Femur (tissue), 1 donor: ENCODE measurements around the gene SCP2D1.

Experiments used
- DNase-seq: peaks from one replicate; pipeline ENCODE4 v3.0.0-alpha.2; 2017

SCP2D1 gene

DNA sequence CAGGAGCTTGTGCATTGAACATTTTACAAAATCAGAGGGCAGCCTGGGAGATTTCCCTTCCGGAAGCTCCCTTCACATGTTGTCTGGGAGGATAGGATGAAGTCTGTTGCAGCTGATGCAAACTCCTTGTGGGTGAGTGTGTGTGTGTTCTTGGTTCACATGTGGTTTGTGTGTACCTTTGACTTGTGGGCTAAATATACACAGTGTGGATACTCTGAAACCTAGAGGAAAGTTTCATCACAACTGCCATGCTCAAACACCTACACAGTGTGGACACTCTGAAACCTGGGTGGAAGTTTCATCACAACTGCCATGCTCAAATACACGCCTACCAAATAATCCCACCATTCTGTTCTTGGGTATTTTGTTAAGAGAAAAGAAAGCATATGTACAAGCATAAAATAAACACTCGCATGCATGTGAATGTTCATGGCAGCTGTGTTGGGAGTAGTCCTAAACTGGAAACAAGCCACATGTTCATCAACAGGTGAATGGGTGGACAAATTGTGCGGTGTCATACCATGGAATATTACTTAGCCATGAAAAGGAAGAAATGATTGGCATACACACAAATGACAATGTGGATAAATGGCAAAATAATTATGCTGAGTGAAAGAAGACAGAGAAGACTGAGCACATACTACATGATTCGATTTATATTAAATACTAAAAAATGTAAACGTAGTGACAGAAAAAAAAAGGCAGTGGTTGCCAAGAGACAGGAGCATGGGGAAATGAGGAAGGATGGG lies 1.8 kb downstream of the SCP2D1 start:
- DNase-seq: no peak

DNA sequence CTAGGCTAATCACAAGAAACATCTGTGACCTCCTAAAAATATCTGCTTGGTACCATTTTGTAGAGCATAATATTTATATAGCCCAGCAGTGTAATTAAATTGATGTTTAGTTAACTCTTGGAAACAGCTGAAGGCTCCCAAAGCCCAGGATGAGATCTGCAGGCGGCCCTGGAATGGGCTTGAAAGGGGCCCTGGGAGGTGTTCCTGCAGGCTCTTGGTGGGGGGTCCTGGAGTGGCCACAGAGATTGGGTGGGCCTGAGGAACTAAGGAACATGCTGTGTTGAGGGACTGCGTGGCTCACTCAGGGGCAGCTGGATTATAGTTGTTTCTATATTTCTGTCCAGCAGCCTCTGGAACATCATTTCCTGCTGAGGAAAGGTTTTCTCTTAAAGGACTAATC lies 9.2 kb downstream of the SCP2D1 start:
- DNase-seq: no peak

DNA sequence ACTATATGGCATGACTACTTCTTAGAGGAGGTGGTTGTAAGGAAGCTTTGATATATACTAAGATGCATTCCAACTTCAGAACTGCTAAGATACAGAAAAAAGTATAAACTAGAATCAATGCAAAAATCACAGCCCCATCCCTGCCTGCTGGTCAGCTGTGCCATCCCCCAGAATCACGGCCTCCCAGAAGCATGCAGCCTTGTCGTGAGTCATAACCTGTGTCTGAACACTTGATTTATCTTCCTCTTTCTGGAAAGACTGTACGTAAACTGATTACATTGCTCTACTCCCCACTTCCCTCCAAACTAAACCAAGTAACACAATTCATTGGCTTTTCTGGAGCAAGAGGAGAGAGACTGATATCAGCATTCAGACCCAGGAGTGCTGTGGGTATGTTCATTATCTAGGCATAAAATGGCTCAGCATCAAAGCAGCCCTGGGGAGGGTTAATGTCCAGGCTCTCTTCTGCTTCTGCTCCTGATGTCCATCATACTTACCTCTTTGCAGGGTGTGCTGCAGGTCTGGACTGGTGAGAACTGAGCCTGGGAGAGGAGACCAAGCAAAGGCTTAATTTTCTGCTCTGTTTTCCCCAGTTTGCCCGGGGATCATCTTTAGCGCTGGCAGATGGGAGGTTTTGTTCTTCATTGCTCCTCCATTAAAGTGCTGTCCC lies 18.4 kb downstream of the SCP2D1 start:
- no peak for DNase-seq

DNA sequence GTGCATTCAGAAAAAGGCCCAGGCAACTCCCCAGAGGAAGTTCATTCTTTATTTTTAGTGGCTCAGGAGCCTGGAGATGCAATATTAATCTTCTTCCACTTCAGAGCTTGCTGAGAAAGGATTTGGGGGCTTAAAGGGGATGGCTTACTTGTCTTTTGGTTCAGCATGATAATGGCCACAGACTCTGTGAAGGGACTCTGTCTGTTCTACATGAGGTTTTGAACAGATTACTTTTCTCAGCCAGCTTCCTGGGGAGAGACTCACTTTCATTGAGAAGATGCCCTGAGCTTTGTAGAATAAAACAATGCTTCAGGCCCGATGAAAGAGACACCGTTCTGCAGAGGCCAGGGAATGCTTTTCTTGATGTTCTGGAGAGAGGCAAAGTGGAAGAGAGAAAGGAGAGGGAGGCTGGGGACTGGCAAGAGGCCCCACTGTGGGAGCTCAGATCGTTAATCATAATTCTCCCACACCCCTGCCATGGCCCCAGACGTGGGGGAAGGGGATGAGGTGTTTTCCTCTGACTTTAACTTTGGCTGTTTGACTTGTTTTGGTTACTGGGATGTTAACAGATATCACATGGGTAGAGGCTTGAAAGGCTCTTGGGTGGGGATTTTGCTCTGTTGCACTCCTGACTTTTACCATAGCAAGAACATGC lies 19.1 kb downstream of the SCP2D1 start:
- no peak for DNase-seq

DNA sequence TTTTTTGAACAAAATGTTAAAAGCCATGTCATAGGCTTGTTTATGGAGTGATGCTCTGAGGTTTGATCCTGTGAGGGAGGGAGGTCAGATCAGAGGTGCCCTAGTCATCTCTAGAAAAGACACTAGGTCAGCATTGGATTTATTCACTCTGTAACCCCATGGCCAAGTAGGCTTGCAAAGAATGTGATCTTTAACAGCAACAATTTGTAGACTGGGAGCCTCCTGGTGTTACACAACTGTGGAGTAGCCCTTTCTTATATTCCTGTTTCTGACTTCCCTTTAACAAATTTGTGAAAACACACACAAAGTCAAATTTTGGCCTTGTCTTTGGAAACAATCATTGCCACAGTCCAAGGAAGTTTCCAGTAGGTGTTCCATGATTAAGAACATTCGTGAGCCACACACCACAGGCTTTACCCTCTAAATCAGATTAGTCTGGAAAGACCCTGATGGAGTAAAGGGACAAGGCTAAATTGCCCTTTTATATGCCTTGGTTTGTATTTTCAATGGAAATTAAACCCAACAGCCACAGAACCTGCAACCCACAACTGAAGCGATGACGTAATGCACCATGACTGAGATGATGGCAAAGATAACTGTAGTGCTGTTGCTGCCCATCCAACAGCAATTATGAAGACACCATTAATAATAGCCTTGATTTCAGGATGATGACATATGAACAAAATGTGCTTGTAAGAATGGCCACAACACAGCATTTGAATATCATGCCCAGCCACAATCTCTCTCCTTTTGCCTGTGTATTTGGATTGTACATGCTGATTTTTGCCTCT lies 22.1 kb downstream of the SCP2D1 start:
- DNase-seq: no peak

DNA sequence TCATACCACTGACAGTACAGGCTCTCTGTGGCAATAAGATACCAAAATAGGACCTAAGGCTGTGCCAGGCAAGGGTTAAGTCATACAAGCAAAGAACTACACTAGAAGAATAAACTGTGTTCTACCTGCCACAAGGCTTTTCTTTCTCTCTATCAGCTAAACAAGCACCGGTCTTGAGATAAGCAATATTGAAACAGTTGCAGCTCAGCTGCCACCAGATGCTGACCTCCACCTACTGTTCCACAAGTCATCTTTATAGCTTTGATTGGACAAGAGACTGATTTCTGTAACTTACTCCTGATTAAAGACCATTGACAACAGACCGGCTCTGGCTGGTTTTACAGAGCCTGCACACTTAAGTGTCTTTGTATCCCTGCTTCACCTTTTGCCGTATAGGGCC lies 24.1 kb downstream of the SCP2D1 start:
- DNase-seq: no peak

DNA sequence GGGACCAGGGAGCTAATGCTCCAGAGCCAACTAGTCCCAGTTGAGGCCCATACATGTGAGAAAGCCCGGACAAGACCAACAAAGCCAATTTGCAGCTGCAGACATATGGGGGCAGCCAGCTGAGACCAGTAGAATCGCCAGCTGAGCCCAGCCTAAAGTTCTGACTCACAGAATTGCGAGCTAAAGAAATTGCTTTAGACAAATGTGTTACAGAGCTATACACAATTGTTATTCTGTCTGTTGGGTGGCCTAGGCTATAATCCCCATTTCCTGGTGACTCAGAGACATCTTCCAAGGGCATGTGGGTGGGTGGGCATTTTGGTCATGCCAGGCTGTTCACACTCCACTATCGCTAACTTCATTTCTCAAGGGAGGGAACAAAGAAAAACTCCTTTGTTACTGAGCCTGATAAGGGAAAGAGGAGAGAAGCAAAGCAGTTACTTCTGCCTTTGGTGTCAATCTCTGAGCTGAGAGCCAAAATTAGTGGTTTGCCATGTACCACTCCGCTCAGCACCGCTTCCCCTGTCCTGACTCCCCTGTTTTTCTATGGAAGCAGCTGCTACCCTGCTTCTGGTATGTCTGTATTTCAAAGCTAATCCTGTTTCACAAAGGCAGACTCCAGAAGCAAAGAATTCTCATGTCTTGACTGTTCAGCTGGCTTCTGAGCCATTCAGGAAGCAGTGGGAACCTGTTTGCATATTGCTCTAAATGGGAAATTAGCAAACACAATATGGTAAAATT lies 26.1 kb downstream of the SCP2D1 start:
- no peak for DNase-seq

DNA sequence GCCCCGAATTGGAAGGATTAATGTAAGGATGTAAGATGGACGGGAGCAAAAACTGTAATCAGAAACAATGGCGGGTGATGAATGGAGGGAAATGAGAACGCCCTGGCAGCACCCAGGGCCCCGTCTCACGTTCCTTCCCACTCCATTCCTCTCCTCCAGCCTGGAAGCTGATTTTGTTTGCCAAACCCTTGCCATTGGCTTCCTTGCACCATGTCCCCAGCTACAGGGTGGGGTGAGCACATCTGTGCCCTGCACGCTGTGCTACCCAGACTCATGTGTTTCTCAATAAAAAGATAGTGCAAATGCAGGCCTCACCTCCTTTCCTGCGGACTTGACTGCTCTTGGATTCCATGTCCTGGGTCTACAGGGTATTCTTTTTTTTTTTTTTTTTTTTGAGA lies 26.7 kb downstream of the SCP2D1 start:
- DNase-seq: no peak

DNA sequence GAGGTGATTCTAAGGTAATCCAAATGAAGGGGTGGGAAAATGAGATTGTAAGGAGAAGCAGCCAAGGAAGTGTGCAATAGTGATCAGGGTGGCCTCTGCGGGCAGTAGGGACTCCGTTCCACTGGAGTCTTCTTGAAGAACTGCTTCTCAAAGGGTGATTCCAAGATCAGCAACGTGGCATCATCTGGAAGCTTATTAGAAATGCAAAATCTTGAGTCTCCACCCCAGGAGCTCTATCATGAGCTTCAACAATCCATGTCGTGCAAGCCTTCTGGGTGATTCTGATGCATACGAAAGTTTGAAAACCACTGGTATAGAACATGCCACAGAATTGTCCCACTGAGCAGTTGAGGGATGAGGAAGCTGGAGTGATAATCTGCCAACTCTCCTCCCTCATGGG lies 31.4 kb downstream of the SCP2D1 start:
- no peak for DNase-seq

DNA sequence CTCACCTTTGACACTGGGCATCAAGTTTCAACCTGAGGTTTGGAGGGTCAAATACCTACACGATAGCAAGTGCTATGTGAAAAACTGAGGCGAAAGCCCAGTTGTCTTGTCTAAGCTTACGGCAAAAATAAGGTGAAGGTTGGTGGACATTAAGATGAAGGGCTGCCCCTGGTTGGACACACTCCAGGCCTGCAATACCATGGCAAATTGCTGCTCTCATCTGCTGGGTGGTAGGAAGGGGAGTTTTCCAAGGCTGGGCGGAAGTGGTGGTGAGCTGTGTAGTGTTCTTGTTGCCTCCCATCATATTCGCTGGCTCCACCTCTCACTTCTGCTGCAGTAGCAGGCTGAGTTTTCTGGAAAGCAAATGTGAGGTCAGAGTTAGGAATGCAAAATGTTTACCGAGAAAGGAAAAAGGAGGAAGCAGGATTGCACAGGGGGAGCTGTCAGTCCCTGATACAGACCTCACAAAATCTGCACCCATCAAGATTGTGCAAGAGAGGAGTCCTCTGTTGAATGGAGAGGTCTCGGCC lies 33.7 kb downstream of the SCP2D1 start:
- DNase-seq: no peak

DNA sequence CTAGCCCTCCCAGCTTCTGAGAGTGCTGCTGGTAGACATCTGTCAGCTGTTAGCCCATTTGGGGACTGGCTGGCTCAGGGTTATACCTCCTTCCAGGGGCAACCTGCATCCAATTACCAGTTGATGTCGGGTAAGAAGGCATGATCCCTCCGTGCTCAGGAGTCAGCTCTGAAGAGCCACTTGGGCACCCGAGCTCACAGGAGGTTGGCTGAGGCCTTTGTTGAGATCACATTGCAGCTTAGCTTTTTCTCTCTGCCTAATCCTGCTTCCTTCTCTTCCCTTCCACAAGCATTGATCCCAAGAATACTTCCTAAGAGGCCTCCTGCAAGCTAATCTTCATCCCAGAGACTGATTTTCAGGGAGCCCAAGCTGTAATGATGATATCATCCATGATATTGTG lies 35.5 kb downstream of the SCP2D1 start:
- no peak for DNase-seq

DNA sequence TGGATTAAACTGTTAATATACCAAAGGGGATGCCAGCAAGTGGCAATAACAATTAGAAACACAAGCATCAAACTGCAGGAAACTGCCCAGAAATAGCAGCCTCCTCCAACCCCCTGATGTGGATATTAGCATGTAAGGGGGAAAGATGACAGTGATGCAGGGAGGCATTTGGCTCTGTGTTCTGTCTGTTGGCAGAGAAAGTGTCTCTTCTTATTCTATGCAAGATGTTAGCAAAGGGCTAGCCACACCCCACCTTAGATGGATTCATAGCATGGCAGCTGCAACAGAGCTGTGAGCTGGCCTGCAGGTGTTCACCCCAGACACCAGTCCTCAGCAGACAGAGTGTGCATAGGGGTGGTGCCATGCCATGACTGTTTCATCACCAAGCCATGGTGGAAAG lies 38.0 kb downstream of the SCP2D1 start:
- no peak for DNase-seq

DNA sequence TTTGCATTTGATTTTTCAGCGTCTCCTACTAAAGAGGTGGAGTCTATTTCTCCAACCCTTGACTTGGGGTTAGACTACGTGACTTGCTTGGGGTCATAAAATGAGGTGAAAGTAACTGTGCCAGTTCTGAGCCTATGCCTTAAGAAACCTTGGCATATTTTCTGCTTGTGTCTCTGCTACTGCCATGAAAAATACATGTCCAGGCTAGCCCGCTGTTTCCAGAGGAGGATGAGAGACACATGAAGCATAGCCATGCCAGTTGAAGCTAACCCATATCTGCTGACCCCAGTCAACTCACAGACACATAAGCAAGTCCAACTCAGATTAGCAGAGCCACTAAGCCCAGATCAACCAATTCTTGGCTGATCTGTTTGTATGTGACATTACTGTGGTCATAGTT lies 38.7 kb downstream of the SCP2D1 start:
- DNase-seq: no peak

DNA sequence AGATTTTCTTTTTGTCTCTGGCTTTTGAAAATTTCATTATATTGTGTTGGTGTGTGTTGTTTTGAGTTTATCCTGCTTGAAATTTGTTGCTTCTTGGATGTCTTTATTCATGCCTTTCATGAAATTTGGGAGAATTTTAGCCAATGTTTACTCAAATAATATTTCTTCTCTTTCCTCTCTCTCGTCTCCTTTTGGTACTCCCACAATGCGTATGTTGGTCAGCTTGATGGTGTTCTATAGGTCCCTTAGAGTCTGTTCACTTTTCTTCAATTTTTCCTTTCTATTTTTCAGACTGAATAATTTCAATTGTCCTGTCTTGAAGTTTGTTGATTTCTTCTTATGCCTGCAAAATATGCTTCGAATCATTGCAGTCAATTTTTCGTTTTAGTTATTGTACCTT lies 39.6 kb downstream of the SCP2D1 start:
- no peak for DNase-seq

DNA sequence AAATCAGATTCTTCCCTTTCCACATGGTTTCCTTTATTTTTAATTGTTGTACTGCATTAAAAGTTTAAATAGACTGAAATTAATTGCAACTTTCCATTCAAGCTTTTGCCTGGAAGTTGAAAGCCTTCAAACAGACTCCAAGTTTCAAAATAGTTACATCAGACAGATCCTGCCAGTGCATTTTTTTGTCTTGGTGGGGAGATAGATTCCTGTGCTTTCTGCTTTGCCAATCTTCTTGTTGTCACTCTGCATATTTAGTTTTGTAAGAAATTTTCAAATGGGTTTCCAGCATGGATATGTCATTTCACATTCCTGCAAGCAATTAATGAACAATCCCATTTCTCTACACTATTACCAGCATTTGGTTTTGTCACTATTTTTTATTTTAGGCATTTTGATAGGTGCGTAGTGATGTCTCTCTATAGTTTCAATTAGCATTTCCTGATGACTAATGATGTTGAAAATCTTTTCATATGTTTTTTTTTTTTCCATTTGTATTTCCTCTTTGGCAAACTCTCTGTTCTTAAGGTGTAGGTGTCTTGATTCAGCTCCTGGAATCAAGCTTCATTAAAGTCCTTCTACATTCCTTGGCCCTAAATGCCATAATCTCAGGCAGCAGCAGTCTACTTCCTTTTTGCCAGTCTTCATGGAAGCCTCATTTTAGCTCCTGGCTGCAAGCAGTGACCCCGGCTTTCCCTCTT lies 40.5 kb downstream of the SCP2D1 start:
- DNase-seq: no peak

DNA sequence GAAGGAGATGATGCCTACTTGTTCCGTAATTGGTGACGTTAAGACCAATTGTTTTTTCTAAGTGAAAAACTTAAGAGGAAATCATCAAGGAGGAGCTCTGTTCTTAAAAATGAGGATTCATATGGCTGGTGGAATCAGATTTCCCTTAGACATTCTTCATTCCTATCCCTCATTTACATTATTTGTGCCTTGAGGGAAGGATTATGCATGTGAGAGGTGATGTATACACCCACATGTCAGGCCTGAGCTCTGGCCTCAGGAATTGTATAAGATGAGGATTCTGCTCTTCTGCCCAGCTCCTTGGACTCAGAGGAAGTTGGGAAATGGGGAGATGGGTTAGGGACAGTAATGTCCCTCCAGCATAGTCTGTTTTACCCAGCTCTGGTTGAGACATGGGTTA lies 42.3 kb downstream of the SCP2D1 start:
- no peak for DNase-seq

DNA sequence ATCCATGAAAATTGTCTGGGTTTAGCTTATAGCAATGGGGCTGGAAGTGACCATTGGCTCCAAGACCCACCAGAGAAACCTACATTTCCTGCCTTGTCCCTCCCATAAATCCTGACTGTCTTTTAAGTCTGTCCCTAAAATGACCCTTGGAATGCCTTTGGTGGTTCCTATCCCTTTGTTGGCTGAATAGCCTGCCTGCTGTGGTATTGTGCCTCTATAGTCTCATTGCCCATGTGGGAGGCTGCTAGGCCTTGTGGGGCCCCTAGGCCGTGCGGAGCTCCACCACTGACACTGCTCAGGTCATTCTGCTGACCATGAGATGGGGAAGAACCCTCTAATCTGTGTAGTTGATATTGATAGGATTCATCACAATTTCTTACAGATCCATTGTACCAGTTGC lies 43.3 kb downstream of the SCP2D1 start:
- no peak for DNase-seq

DNA sequence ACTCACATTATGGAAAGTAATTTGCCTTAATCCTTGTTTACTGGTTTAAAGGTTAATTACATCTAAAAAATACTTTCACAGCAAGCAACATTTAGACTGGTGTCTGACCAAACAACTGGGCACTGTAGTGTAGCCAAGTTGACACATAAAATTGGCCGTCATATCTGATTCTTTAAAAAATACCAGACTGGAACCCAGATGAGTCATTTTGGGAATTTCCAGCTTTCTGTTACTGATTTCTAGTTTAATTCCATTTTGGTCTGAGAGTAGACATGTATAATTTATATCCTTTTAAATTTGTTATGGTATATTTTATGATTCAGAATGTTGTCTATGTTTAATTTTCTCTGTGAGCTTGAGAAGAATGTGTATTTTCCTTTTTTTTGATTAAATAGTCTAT lies 44.1 kb downstream of the SCP2D1 start:
- DNase-seq: no peak

DNA sequence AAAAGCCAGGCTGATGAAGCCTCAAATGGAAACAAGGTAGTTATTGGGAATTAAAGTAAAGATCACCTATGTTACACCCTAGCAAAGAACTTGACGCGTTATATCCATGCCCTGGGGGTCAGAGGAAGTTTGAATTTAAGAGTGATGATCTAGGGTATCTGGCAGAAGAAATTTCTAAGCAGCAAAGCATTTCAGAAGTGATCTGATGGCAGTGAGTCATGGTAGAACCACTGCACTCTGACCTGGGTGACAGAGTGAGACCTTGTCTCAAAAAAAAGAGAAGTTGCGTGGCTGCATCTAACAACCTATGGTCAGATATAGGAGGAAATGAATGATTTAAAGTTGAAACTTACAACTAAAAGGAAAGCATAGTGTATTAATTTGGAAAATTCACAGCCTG lies 45.2 kb downstream of the SCP2D1 start:
- DNase-seq: no peak
